ENCODE data around the gene BTBD9.

DNA sequence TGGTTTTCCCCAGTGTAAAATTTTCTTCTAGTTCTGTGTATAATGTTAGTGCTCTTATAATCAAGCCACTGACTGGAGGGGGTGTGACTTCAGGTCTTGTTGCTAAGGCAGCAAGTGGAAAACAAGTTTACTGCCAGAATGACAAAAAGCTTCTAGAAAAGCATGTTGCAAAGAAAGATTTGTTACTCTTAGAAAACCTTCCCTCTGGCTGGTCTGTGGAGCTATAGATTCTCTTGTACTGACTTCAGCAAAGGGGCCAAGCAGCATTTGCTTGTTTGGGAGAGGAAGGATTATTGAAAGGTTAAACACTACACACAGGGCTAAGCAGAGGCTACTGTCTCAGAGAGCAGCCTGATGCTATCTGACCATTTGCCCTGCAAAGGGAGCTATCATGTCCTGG, 288.8 kb downstream of the BTBD9 start:
- TF ChIP-seq CTCF (IDR thresholded peaks at IDR 0.05; ENCODE audit: insufficient read depth, low read depth, low read length) (no peak), EZH2 (IDR thresholded peaks at IDR 0.05; ENCODE audit: insufficient read depth, low read length) (no peak)
